ENCODE measurements around the gene ZNF366. TPM values are rescaled to one million over a fixed set of nuclear protein-coding genes. Genes with fewer than 3 reads are reported as not detected.

ZNF366 gene
- total and polyA plus RNA-seq, 3 donors from 2014 or later, result 0.96 to 2.2 (median 1.4) TPM

DNA sequence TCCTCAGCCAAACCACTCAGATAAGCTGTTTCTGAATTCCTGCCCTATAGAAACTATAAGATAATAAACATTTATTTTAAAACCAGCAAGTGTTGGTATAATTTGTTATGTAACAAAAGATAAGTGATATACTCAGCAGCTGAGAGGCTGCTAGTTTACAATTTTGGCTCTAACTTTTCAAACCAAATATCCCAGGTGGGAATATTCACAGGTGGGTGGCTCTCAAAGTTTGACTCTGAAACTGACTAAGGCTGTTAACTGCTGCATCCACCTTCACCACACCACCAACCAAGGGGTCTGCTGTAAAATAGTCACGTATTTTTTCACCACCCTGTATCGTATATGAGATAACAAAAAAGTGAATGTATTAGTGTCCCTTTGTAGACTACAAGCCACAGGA is 9.7 kb upstream of the ZNF366 start:
- no peak overlapping the region for H3K4me3 ChIP-seq

GRCh38 chr5:72515211-72515610 is 8.0 kb upstream of the ZNF366 start:
- no peak for DNase-seq
- intact Hi-C loops (cut with DNase I; ENCODE audit: low total_unique reads), result no loop called here

More for the DNA sequence above, 9.7 kb upstream of the ZNF366 start:
- DNase-seq, result no peak
- intact Hi-C loops (cut with DNase I; ENCODE audit: low total_unique reads), result no loop called here
- Histone ChIP-seq H3K4me1 (no peaks in the 10 kb centered on the region), H3K36me3 (ENCODE audit: low read depth, missing control alignments) (no peaks in the 10 kb centered on the region), H3K27me3 (no peaks in the 10 kb centered on the region), H3K27ac (no peak overlapping the region), H3K9me3 (no peaks in the 10 kb centered on the region)
- WGBS, 2 donors, result 92 to 95% methylated on average over 2 of the region's 2 CpGs
- no peak for TF ChIP-seq POLR2A (IDR thresholded peaks at IDR 0.05)
- TF ChIP-seq, protein P1, sequence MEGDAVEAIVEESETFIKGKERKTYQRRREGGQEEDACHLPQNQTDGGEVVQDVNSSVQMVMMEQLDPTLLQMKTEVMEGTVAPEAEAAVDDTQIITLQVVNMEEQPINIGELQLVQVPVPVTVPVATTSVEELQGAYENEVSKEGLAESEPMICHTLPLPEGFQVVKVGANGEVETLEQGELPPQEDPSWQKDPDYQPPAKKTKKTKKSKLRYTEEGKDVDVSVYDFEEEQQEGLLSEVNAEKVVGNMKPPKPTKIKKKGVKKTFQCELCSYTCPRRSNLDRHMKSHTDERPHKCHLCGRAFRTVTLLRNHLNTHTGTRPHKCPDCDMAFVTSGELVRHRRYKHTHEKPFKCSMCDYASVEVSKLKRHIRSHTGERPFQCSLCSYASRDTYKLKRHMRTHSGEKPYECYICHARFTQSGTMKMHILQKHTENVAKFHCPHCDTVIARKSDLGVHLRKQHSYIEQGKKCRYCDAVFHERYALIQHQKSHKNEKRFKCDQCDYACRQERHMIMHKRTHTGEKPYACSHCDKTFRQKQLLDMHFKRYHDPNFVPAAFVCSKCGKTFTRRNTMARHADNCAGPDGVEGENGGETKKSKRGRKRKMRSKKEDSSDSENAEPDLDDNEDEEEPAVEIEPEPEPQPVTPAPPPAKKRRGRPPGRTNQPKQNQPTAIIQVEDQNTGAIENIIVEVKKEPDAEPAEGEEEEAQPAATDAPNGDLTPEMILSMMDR (IDR thresholded peaks at IDR 0.05), result no peak

DNA sequence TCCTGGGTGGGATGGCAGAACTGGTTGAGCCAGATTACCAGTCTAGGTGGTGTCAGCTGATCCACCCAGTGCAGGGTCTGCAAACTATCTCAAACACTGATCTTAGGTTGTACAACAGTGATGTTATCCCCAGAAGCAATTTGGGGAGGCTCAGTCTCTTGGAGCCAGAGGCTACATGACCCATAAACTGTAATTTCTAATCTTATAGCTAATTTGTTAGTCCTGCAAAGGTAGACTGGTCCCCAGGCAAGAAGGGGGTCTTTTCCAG is 5.3 kb upstream of the ZNF366 start:
- TF ChIP-seq POLR2A (IDR thresholded peaks at IDR 0.05), result no peak
- TF ChIP-seq, protein P1 (IDR thresholded peaks at IDR 0.05), result no peak
- H3K9me3 ChIP-seq, result no peaks in the 10 kb centered on the region
- no peaks in the 10 kb centered on the region for H3K27me3 ChIP-seq
- no peak for DNase-seq
- no peak overlapping the region for H3K4me3 ChIP-seq
- H3K4me1 ChIP-seq, result no peaks in the 10 kb centered on the region
- H3K27ac ChIP-seq, result no peak overlapping the region
- H3K36me3 ChIP-seq (ENCODE audit: low read depth, missing control alignments), result no peaks in the 10 kb centered on the region
- intact Hi-C loops (cut with DNase I; ENCODE audit: low total_unique reads), result no loop called here

More at GRCh38 chr5:72515211-72515610, 8.0 kb upstream of the ZNF366 start:
- Histone ChIP-seq H3K9me3 (no peaks in the 10 kb centered on the region), H3K27me3 (no peaks in the 10 kb centered on the region), H3K27ac (no peak overlapping the region), H3K4me3 (no peak overlapping the region), H3K36me3 (ENCODE audit: low read depth, missing control alignments) (no peaks in the 10 kb centered on the region), H3K4me1 (no peaks in the 10 kb centered on the region)
- no peak for TF ChIP-seq POLR2A (IDR thresholded peaks at IDR 0.05)
- TF ChIP-seq, protein P1 (IDR thresholded peaks at IDR 0.05), result no peak
- 92 to 95% methylated on average over 5 of the region's 5 CpGs for WGBS, 2 donors

GRCh38 chr5:72511774-72512592 is 4.8 kb upstream of the ZNF366 start:
- 92 to 93% methylated on average over 6 of the region's 6 CpGs for WGBS, 2 donors

More at GRCh38 chr5:72511774-72512592, 4.8 kb upstream of the ZNF366 start:
- DNase-seq, result no peak
- intact Hi-C loops (cut with DNase I; ENCODE audit: low total_unique reads), result no loop called here
- TF ChIP-seq, protein P1 (IDR thresholded peaks at IDR 0.05), result no peak
- no peak for TF ChIP-seq POLR2A (IDR thresholded peaks at IDR 0.05)
- Histone ChIP-seq H3K27me3 (no peaks in the 10 kb centered on the region), H3K9me3 (no peaks in the 10 kb centered on the region), H3K36me3 (ENCODE audit: low read depth, missing control alignments) (no peaks in the 10 kb centered on the region), H3K4me3 (no peak overlapping the region), H3K27ac (no peak overlapping the region), H3K4me1 (no peaks in the 10 kb centered on the region)

All from testis (tissue), 3 donors.